Neuronal stem cell (in vitro differentiated cells): ENCODE results near the gene SH3TC1.

Source experiments
- DNase-seq: peaks from one replicate; pipeline ENCODE4 v3.0.0-alpha.2; 2013; ENCODE audit warnings: low spot score
- H2AFZ ChIP-seq: one replicate; pipeline ENCODE4 v1.6.1; 2013; ENCODE audit warnings: mild to moderate bottlenecking, low read length, inconsistent platforms
- H2AK5ac ChIP-seq: 2 replicates; pipeline ENCODE4 v1.6.1; 2013; ENCODE audit warnings: low read depth, mild to moderate bottlenecking, inconsistent platforms, low read length, moderate library complexity, mixed read lengths
- H2BK120ac ChIP-seq: 2 replicates; pipeline ENCODE4 v1.6.1; 2013; ENCODE audit warnings: low read depth, mild to moderate bottlenecking, inconsistent platforms, low read length, moderate library complexity, mixed read lengths
- H2BK12ac ChIP-seq: one replicate; pipeline ENCODE4 v1.6.1; 2013; ENCODE audit warnings: low read length, inconsistent platforms
- H2BK15ac ChIP-seq: 2 replicates; pipeline ENCODE4 v1.6.1; 2013; ENCODE audit warnings: mild to moderate bottlenecking, low read length, inconsistent platforms, mixed read lengths
- H2BK5ac ChIP-seq: one replicate; pipeline ENCODE4 v1.6.1; 2013; ENCODE audit warnings: inconsistent platforms, mild to moderate bottlenecking, low read length, moderate library complexity
- H3K14ac ChIP-seq: one replicate; pipeline ENCODE4 v1.6.1; 2013; ENCODE audit warnings: low read length, inconsistent platforms
- H3K18ac ChIP-seq: 2 replicates; pipeline ENCODE4 v1.6.1; 2013; ENCODE audit warnings: low read length, inconsistent platforms
- H3K23ac ChIP-seq: 2 replicates; pipeline ENCODE4 v1.6.1; 2013; ENCODE audit warnings: low read depth, mild to moderate bottlenecking, mixed read lengths, low read length, inconsistent platforms; ENCODE audit not compliant: poor library complexity
- H3K27ac ChIP-seq: replicated peaks from 3 replicates; pipeline ENCODE4 v1.5.1; 2013; ENCODE audit warnings: low read length, inconsistent platforms
- H3K27me3 ChIP-seq, 3 experiments: 2 replicates each; pipeline ENCODE4 v1.6.1; 2013; ENCODE audit warnings: low read length in 3 of 3, mild to moderate bottlenecking in 2 of 3, inconsistent platforms in 1 of 3, low read depth in 1 of 3, mixed read lengths in 1 of 3, moderate library complexity in 1 of 3; ENCODE audit not compliant: control insufficient read depth in 3 of 3, insufficient read depth in 3 of 3
- H3K36me3 ChIP-seq, 2 donors: replicated peaks in 1 of 2; 2 replicates each; pipeline ENCODE4 v1.6.1; 2013; ENCODE audit warnings: low read length in 2 of 2; ENCODE audit not compliant: control insufficient read depth in 2 of 2, insufficient read depth in 2 of 2
- H3K4ac ChIP-seq: 2 replicates; pipeline ENCODE4 v1.6.1; 2013; ENCODE audit warnings: inconsistent platforms, mild to moderate bottlenecking, low read length, moderate library complexity
- H3K4me1 ChIP-seq, 2 donors: 1 replicate in 1 of 2; 2 replicates in 1 of 2; pipeline ENCODE4 v1.6.1; 2013; ENCODE audit warnings: low read length in 2 of 2, low read depth in 1 of 2; ENCODE audit not compliant: control insufficient read depth in 2 of 2, insufficient read depth in 1 of 2
- H3K4me2 ChIP-seq: one replicate; pipeline ENCODE4 v1.6.1; 2013; ENCODE audit warnings: mild to moderate bottlenecking, low read length, inconsistent platforms; ENCODE audit not compliant: insufficient read depth, poor library complexity, severe bottlenecking
- H3K4me3 ChIP-seq, 2 donors: 2 replicates each; pipeline ENCODE4 v1.5.1; 2013; ENCODE audit warnings: low read length in 2 of 2, mild to moderate bottlenecking in 2 of 2, inconsistent platforms in 1 of 2, moderate library complexity in 1 of 2
- H3K79me1 ChIP-seq: one replicate; pipeline ENCODE4 v1.6.1; 2013; ENCODE audit warnings: low read depth, mild to moderate bottlenecking, inconsistent platforms, low read length, moderate library complexity
- H3K9ac ChIP-seq: one replicate; pipeline ENCODE4 v1.6.1; 2013; ENCODE audit warnings: mild to moderate bottlenecking, low read depth, low read length, inconsistent platforms; ENCODE audit not compliant: poor library complexity
- H3K9me3 ChIP-seq, 2 donors: replicated peaks in 1 of 2; 2 replicates each; pipeline versions ENCODE3 to v1.6.1; 2013; ENCODE audit warnings: low read length in 2 of 2, mild to moderate bottlenecking in 2 of 2, inconsistent platforms in 1 of 2, low read depth in 1 of 2, mixed read lengths in 1 of 2, moderate library complexity in 1 of 2; ENCODE audit not compliant: control insufficient read depth in 2 of 2, insufficient read depth in 1 of 2
- H4K8ac ChIP-seq: one replicate; pipeline ENCODE4 v1.6.1; 2013; ENCODE audit warnings: low read depth, mild to moderate bottlenecking, inconsistent platforms, low read length, moderate library complexity
- H4K91ac ChIP-seq: one replicate; pipeline ENCODE4 v1.6.1; 2013; ENCODE audit warnings: low read length, low read depth, mild to moderate bottlenecking, inconsistent platforms; ENCODE audit not compliant: poor library complexity
- WGBS, 2 donors: extraction: QIAGEN DNeasy Blood & Tissue Kit; methylation state at CpG; one replicate each; pipeline ENCODE4 v1.1.7; 2013; ENCODE audit warnings: missing lambda C conversion rate in 2 of 2, mixed read lengths in 1 of 2; ENCODE audit not compliant: insufficient read length in 2 of 2, insufficient replicate concordance in 1 of 2; ENCODE audit errors: extremely low coverage in 2 of 2; 5-methylcytosine and 5-hydroxymethylcytosine counted together

SH3TC1 gene

GRCh38 chr4:8273450-8273849 is 74.4 kb downstream of the SH3TC1 start:
- Histone ChIP-seq H3K4ac (no peak overlapping the region), H2BK15ac (no peak overlapping the region), H3K4me1 (peaks cover 2 to 10% of the 10 kb centered on the region in 2 donors), H3K23ac (no peak overlapping the region), H2AFZ (peak overlapping the region; percentile 74), H3K4me3 (no peak overlapping the region), H3K27ac (no peak overlapping the region), H3K36me3 (no peaks in the 10 kb centered on the region), H3K9me3 (no peaks in the 10 kb centered on the region), H3K4me2 (no peak overlapping the region), H2AK5ac (peak overlapping the region; percentile 98), H2BK12ac (no peak overlapping the region), H3K79me1 (no peaks in the 10 kb centered on the region), H4K91ac (no peak overlapping the region), H3K9ac (no peak overlapping the region), H3K18ac (peak overlapping the region; percentile 8), H3K14ac (no peak overlapping the region), H3K27me3 (peaks cover 0 to 61% (median 22%) of the 10 kb centered on the region in 3 experiments), H2BK120ac (no peak overlapping the region), H2BK5ac (peak overlapping the region; percentile 46), H4K8ac (no peak overlapping the region)
- DNase-seq, result no peak
- WGBS, 2 donors, result no CpG with 5 or more reads among the region's 13 CpGs

GRCh38 chr4:8274066-8274652 is 75.1 kb downstream of the SH3TC1 start:
- H2BK5ac ChIP-seq, result peak overlapping the region; percentile 46
- H3K9me3 ChIP-seq, result no peaks in the 10 kb centered on the region
- no peak overlapping the region for H3K4me2 ChIP-seq
- H3K36me3 ChIP-seq, result no peaks in the 10 kb centered on the region
- peak overlapping the region; percentile 98 for H2AK5ac ChIP-seq
- peak overlapping the region; percentile 81 for H4K91ac ChIP-seq
- peak overlapping the region; percentile 63 for H3K18ac ChIP-seq
- DNase-seq, result no peak
- H2BK120ac ChIP-seq, result no peak overlapping the region
- H3K23ac ChIP-seq, result no peak overlapping the region
- WGBS, 2 donors, result no CpG with 5 or more reads among the region's 21 CpGs
- H3K27ac ChIP-seq, result no peak overlapping the region
- H2BK15ac ChIP-seq, result peak overlapping the region; percentile 100
- peaks cover 0 to 54% (median 20%) of the 10 kb centered on the region in 3 experiments for H3K27me3 ChIP-seq
- no peak overlapping the region for H2AFZ ChIP-seq
- no peak overlapping the region for H3K4ac ChIP-seq
- no peaks in the 10 kb centered on the region for H3K79me1 ChIP-seq
- H3K14ac ChIP-seq, result peak overlapping the region; percentile 96
- H3K4me3 ChIP-seq, result peak overlapping the region in 1 of 2 donors; percentile 23
- H3K9ac ChIP-seq, result no peak overlapping the region
- H2BK12ac ChIP-seq, result peak overlapping the region; percentile 87
- peak overlapping the region; percentile 67 for H4K8ac ChIP-seq
- H3K4me1 ChIP-seq, result peaks cover 2 to 9% of the 10 kb centered on the region in 2 donors

- peak; percentile 67 for DNase-seq
- H3K27me3 ChIP-seq, result peaks cover 0 to 52% (median 16%) of the 10 kb centered on the region in 3 experiments
- H3K36me3 ChIP-seq, result no peaks in the 10 kb centered on the region
- H3K9ac ChIP-seq, result no peak overlapping the region
- no peaks in the 10 kb centered on the region for H3K9me3 ChIP-seq
- no peak overlapping the region for H3K14ac ChIP-seq
- peak overlapping the region; percentile 55 for H3K18ac ChIP-seq
- H2AFZ ChIP-seq, result peak overlapping the region; percentile 28
- H2BK120ac ChIP-seq, result no peak overlapping the region
- H3K4me1 ChIP-seq, result peaks cover 5 to 7% of the 10 kb centered on the region in 2 donors
- WGBS, 2 donors, result no CpG with 5 or more reads among the region's 19 CpGs
- no peak overlapping the region for H2BK5ac ChIP-seq
- H4K8ac ChIP-seq, result no peak overlapping the region
- H3K79me1 ChIP-seq, result no peaks in the 10 kb centered on the region
- no peak overlapping the region for H3K4ac ChIP-seq
- H2AK5ac ChIP-seq, result no peak overlapping the region
- peak overlapping the region; percentile 45 for H3K23ac ChIP-seq
- no peak overlapping the region for H3K27ac ChIP-seq
- H3K4me3 ChIP-seq, result no peak overlapping the region
- H2BK15ac ChIP-seq, result no peak overlapping the region
- H3K4me2 ChIP-seq, result no peak overlapping the region
- peak overlapping the region; percentile 24 for H2BK12ac ChIP-seq
- H4K91ac ChIP-seq, result no peak overlapping the region
These were observed 75.9 kb downstream of the SH3TC1 start for GRCh38 chr4:8274765-8275547.

- Histone ChIP-seq H2BK15ac (no peak overlapping the region), H2BK120ac (no peak overlapping the region), H3K27ac (no peak overlapping the region), H3K9ac (no peak overlapping the region), H2BK5ac (no peak overlapping the region), H2AFZ (peak overlapping the region; percentile 28), H3K36me3 (no peaks in the 10 kb centered on the region), H3K27me3 (peaks cover 0 to 47% (median 10%) of the 10 kb centered on the region in 3 experiments), H3K18ac (no peak overlapping the region), H3K9me3 (no peaks in the 10 kb centered on the region), H2AK5ac (no peak overlapping the region), H3K4ac (no peak overlapping the region), H3K4me3 (no peak overlapping the region), H3K4me2 (no peak overlapping the region), H3K4me1 (peaks cover 5 to 9% of the 10 kb centered on the region in 2 donors), H3K14ac (no peak overlapping the region), H2BK12ac (no peak overlapping the region), H3K23ac (no peak overlapping the region), H4K8ac (no peak overlapping the region), H4K91ac (no peak overlapping the region), H3K79me1 (no peaks in the 10 kb centered on the region)
- WGBS, 2 donors, result no CpG with 5 or more reads among the region's 4 CpGs
- DNase-seq, result no peak
These were observed 76.4 kb downstream of the SH3TC1 start for GRCh38 chr4:8275548-8275910.
